OCI-LY7 (cell line): ENCODE data around the gene CRIM1. TPM values are rescaled to one million over a fixed set of nuclear protein-coding genes. Genes with fewer than 3 reads are reported as not detected.

Experiments used
- BruUV-seq: library from RNA; stranded (reverse); fragments of 400-500 nt; replicated peaks from 2 replicates; lab custom pipeline; 2021; lab: Mats Ljungman, UMichigan
- CTCF ChIA-PET: fragments of 300-600 bp; sonication (Branson Sonifier 250); formaldehyde crosslinking; loops from one replicate; lab custom pipeline; 2022; ENCODE audit warnings: antibody characterized with exemption; ENCODE audit not compliant: unreplicated experiment; lab: Charles Lee
- POLR2A ChIA-PET: fragments of 300-600 bp; sonication (Branson Sonifier 250); formaldehyde crosslinking; loops from one replicate; lab custom pipeline; 2022; ENCODE audit warnings: antibody characterized with exemption; lab: Charles Lee
- DNase-seq: peaks from one replicate; pipeline ENCODE4 v3.0.0-alpha.2; 2015; ENCODE audit warnings: low spot score
- H2AFZ ChIP-seq: fragments of 200-600 bp; sonication (generic), shearing (Covaris generic); 2 replicates; pipeline ENCODE4 v1.6.1; 2014; ENCODE audit warnings: mild to moderate bottlenecking, antibody characterized with exemption, low read length, moderate library complexity
- H3K27ac ChIP-seq: fragments of 200-600 bp; sonication (generic); 2 replicates; pipeline ENCODE4 v1.5.1; 2014; ENCODE audit warnings: mixed run types, low read depth, mild to moderate bottlenecking, moderate library complexity, low read length, inconsistent platforms; ENCODE audit not compliant: poor library complexity, severe bottlenecking
- H3K36me3 ChIP-seq: fragments of 200-600 bp; sonication (generic); 2 replicates; pipeline ENCODE4 v1.6.1; 2014; ENCODE audit warnings: mild to moderate bottlenecking, antibody characterized with exemption, low read length, moderate library complexity, mixed read lengths; ENCODE audit not compliant: insufficient read depth
- H3K4me1 ChIP-seq: fragments of 200-600 bp; sonication (generic); 2 replicates; pipeline ENCODE4 v1.5.1; 2014; ENCODE audit warnings: mild to moderate bottlenecking, low read length; ENCODE audit not compliant: insufficient read depth, poor library complexity, severe bottlenecking
- H3K4me2 ChIP-seq: fragments of 200-600 bp; sonication (generic); 2 replicates; pipeline ENCODE4 v1.6.1; 2014; ENCODE audit warnings: mild to moderate bottlenecking, low read length
- H3K4me3 ChIP-seq: fragments of 200-600 bp; sonication (generic); 2 replicates; pipeline ENCODE4 v1.5.1; 2014; ENCODE audit warnings: mild to moderate bottlenecking, low read depth, low read length; ENCODE audit not compliant: poor library complexity, severe bottlenecking
- H3K79me2 ChIP-seq: fragments of 200-600 bp; sonication (generic); 2 replicates; pipeline ENCODE4 v1.6.1; 2016; ENCODE audit warnings: low read depth, mild to moderate bottlenecking, low read length, moderate library complexity, mixed read lengths; ENCODE audit not compliant: insufficient read depth
- H3K9me2 ChIP-seq: fragments of 200-600 bp; sonication (generic); 2 replicates; pipeline ENCODE4 v1.6.1; 2016; ENCODE audit warnings: mild to moderate bottlenecking, low read length, mixed read lengths; ENCODE audit not compliant: insufficient read depth
- H3K9me3 ChIP-seq: fragments of 200-600 bp; sonication (generic); 2 replicates; pipeline ENCODE4 v1.6.1; 2014; ENCODE audit warnings: mild to moderate bottlenecking, mixed run types, low read length, mixed read lengths
- H4K20me1 ChIP-seq: fragments of 200-600 bp; sonication (generic); 2 replicates; pipeline ENCODE4 v1.6.1; 2014; ENCODE audit warnings: mild to moderate bottlenecking, antibody characterized with exemption, low read length, moderate library complexity, mixed read lengths; ENCODE audit not compliant: insufficient read depth
- CTCF ChIP-seq: fragments of 200-600 bp; sonication (generic); conservative IDR thresholded peaks from 2 replicates; pipeline ENCODE4 v1.5.1; 2014; ENCODE audit warnings: mild to moderate bottlenecking, antibody characterized with exemption, low read length, moderate library complexity, mixed read lengths
- EZH2phosphoT487 ChIP-seq: fragments of 200-600 bp; sonication (generic); IDR thresholded peaks from 2 replicates; pipeline ENCODE4 v1.6.1; 2018; ENCODE audit warnings: low read depth, borderline replicate concordance, mild to moderate bottlenecking, mixed run types, antibody characterized with exemption, low read length, moderate library complexity, mixed read lengths
- intact Hi-C: fragments of 100-400 bp; cut with micrococcal nuclease; formaldehyde crosslinking; loops from one replicate; pipeline ENCODE4 v1.10.0; 2022; ENCODE audit not compliant: unreplicated experiment
- total RNA-seq, 2 experiments: library from RNA; depleted of rRNA in 1 of 2; stranded (reverse); fragments of >200 nt in 1 of 2; shearing (Covaris generic) in 1 of 2; gene quantifications; 2 replicates each; pipeline ENCODE4 v1.2.3, GENCODE V29; 2014 to 2022

CRIM1 gene
- total RNA-seq, 2 experiments from 2014 or later = 37.0 to 47.4 TPM

- Histone ChIP-seq H3K27ac (no peak overlapping the region), H3K36me3 (no peaks in the 10 kb centered on the region), H3K9me3 (no peaks in the 10 kb centered on the region), H2AFZ (no peak overlapping the region), H3K79me2 (peaks cover 20% of the 10 kb centered on the region; the same call in 1 of the 2 replicates), H3K4me2 (no peak overlapping the region), H4K20me1 (peaks cover 9% of the 10 kb centered on the region; the same call in 1 of the 2 replicates), H3K4me1 (no peaks in the 10 kb centered on the region), H3K9me2 (no peaks in the 10 kb centered on the region), H3K4me3 (no peak overlapping the region)
- no TSS peak for BruUV-seq
- intact Hi-C loops = no loop called here
- no peak for TF ChIP-seq CTCF
- no peak for TF ChIP-seq EZH2phosphoT487
- ChIA-PET CTCF (no interaction called here), POLR2A (interaction anchor here (0.8 to 2.4 kb wide), 5 partner anchors 11 to 63 kb away, joined by 3 to 7 read pairs (median 3); no protein-coding TSS in a partner anchor)
- DNase-seq = no peak
Measured at GRCh38 chr2:36371070-36371874, 15.7 kb downstream of the CRIM1 start.

- Histone ChIP-seq H3K9me3 (no peaks in the 10 kb centered on the region), H3K4me1 (peaks cover 2% of the 10 kb centered on the region), H3K9me2 (no peaks in the 10 kb centered on the region), H2AFZ (no peak overlapping the region), H3K4me2 (no peak overlapping the region), H3K27ac (no peak overlapping the region), H4K20me1 (peaks cover 9% of the 10 kb centered on the region; the same call in 1 of the 2 replicates), H3K4me3 (no peak overlapping the region), H3K36me3 (no peaks in the 10 kb centered on the region), H3K79me2 (0 out of 2 replicates have a peak, but pooled peaks cover 19% of the 10 kb centered on the region)
- BruUV-seq = no TSS peak
- ChIA-PET POLR2A (interaction anchor here (0.8 to 2.4 kb wide), 4 partner anchors 11 to 62 kb away, joined by 3 to 7 read pairs (median 3); no protein-coding TSS in a partner anchor), CTCF (no interaction called here)
- no peak for TF ChIP-seq CTCF
- TF ChIP-seq EZH2phosphoT487 = no peak
- intact Hi-C loops = no loop called here
- DNase-seq = no peak
Measured at GRCh38 chr2:36371928-36372391, 16.4 kb downstream of the CRIM1 start.
